ENCODE results near the gene LSAMP.

- no peak for TF ChIP-seq CTCF (IDR thresholded peaks at IDR 0.05; ENCODE audit: low read depth, low read length)
- no peak for TF ChIP-seq EZH2phosphoT487 (IDR thresholded peaks at IDR 0.05; ENCODE audit: low read depth)
Measured at GRCh38 chr3:115996420-115997108, 448.7 kb downstream of the LSAMP start.
